Measurements from ENCODE around the gene WNT3. TPM values are rescaled to one million over a fixed set of nuclear protein-coding genes. Genes with fewer than 3 reads are reported as not detected.

The WNT3 gene
- total RNA-seq, 2 experiments from 2014 or later, result 4.9 to 5.1 TPM

- no peak for DNase-seq (ENCODE audit: low spot score)
- Histone ChIP-seq H3K4me1 (ENCODE audit: insufficient read depth, low read length, poor library complexity, severe bottlenecking) (no peaks in the 10 kb centered on the region), H3K9me3 (ENCODE audit: low read length) (no peaks in the 10 kb centered on the region), H3K79me2 (ENCODE audit: insufficient read depth, low read depth, low read length) (no peaks in the 10 kb centered on the region), H3K36me3 (ENCODE audit: insufficient read depth, low read length) (no peaks in the 10 kb centered on the region), H3K9me2 (ENCODE audit: insufficient read depth, low read length) (no peaks in the 10 kb centered on the region), H2AFZ (ENCODE audit: low read length) (no peak overlapping the region), H3K4me2 (ENCODE audit: low read length) (no peak overlapping the region), H3K4me3 (ENCODE audit: low read depth, low read length, poor library complexity, severe bottlenecking) (no peak overlapping the region), H3K27ac (ENCODE audit: low read depth, low read length, poor library complexity, severe bottlenecking) (no peak overlapping the region), H4K20me1 (ENCODE audit: insufficient read depth, low read length) (no peaks in the 10 kb centered on the region)
- BruUV-seq (replicated peaks), result no TSS peak
- intact Hi-C loops (cut with micrococcal nuclease; ENCODE audit: unreplicated experiment), result no loop called here
- no peak for TF ChIP-seq EZH2phosphoT487 (IDR thresholded peaks at IDR 0.05; ENCODE audit: borderline replicate concordance, low read depth, low read length)
- TF ChIP-seq, protein P1, sequence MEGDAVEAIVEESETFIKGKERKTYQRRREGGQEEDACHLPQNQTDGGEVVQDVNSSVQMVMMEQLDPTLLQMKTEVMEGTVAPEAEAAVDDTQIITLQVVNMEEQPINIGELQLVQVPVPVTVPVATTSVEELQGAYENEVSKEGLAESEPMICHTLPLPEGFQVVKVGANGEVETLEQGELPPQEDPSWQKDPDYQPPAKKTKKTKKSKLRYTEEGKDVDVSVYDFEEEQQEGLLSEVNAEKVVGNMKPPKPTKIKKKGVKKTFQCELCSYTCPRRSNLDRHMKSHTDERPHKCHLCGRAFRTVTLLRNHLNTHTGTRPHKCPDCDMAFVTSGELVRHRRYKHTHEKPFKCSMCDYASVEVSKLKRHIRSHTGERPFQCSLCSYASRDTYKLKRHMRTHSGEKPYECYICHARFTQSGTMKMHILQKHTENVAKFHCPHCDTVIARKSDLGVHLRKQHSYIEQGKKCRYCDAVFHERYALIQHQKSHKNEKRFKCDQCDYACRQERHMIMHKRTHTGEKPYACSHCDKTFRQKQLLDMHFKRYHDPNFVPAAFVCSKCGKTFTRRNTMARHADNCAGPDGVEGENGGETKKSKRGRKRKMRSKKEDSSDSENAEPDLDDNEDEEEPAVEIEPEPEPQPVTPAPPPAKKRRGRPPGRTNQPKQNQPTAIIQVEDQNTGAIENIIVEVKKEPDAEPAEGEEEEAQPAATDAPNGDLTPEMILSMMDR (conservative IDR thresholded peaks at IDR 0.05; ENCODE audit: low read length), result no peak
- CTCF ChIA-PET (ENCODE audit: unreplicated experiment), result no interaction called here
- POLR2A ChIA-PET, result no interaction called here
Observed at GRCh38 chr17:46859996-46860395, 41.5 kb upstream of the WNT3 start.

DNA sequence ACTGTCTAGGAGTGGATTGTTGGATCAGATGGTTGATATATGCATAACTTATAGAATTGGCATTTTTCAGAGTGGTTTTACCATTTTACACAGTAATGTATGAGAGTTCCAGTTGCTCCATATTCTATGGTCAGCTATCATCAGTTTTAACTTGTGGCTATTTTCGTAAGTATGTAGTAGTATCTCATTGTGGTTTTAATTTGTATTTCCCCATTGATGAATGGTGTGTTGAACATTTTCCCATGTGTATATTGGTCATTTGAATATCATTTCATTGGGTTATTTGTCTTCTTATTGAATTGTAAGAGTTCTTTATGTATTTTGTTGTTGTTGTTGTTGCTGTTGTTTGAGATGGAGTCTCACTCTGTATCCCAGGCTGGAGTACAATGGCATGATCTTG lies 39.1 kb upstream of the WNT3 start:
- TF ChIP-seq EZH2phosphoT487 (IDR thresholded peaks at IDR 0.05; ENCODE audit: borderline replicate concordance, low read depth, low read length), result no peak
- TF ChIP-seq, protein P1 (conservative IDR thresholded peaks at IDR 0.05; ENCODE audit: low read length), result no peak
- H3K4me1 ChIP-seq (ENCODE audit: insufficient read depth, low read length, poor library complexity, severe bottlenecking), result no peaks in the 10 kb centered on the region
- POLR2A ChIA-PET, result interaction anchor here (0.6 kb wide), 1 partner anchor 1285 kb away, joined by 3 read pairs; no protein-coding TSS in a partner anchor

DNA sequence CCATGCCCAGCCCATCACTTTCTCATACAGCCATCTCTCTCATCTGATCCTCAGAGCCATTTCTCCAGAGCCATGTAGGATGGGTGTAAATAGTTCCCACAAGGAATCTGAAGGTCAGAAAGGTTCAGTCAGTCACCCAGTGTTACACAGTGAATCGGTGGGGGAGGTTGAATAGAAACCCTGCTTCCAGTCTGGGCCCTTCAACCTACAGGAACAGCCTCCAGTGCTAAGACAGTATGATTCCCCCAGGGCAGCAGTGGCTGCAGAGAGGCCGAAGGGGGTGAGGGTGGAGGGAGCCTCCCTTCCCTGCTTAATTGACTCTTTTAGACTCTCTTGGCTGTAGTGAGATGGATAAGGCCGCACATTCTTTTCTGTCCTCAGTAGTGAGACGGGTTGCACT lies 36.5 kb upstream of the WNT3 start:
- ChIA-PET CTCF (ENCODE audit: unreplicated experiment) (no interaction called here), POLR2A (no interaction called here)
- no peak overlapping the region for H3K4me2 ChIP-seq (ENCODE audit: low read length)
- H3K79me2 ChIP-seq (ENCODE audit: insufficient read depth, low read depth, low read length), result no peaks in the 10 kb centered on the region
- H3K36me3 ChIP-seq (ENCODE audit: insufficient read depth, low read length), result no peaks in the 10 kb centered on the region
- intact Hi-C loops (cut with micrococcal nuclease; ENCODE audit: unreplicated experiment), result no loop called here
- H2AFZ ChIP-seq (ENCODE audit: low read length), result no peak overlapping the region
- H3K9me2 ChIP-seq (ENCODE audit: insufficient read depth, low read length), result no peaks in the 10 kb centered on the region
- H3K4me1 ChIP-seq (ENCODE audit: insufficient read depth, low read length, poor library complexity, severe bottlenecking), result no peaks in the 10 kb centered on the region
- no peak overlapping the region for H3K4me3 ChIP-seq (ENCODE audit: low read depth, low read length, poor library complexity, severe bottlenecking)
- H3K27ac ChIP-seq (ENCODE audit: low read depth, low read length, poor library complexity, severe bottlenecking), result no peak overlapping the region
- TF ChIP-seq, protein P1 (conservative IDR thresholded peaks at IDR 0.05; ENCODE audit: low read length), result no peak
- no peak for TF ChIP-seq EZH2phosphoT487 (IDR thresholded peaks at IDR 0.05; ENCODE audit: borderline replicate concordance, low read depth, low read length)
- no TSS peak for BruUV-seq (replicated peaks)
- no peaks in the 10 kb centered on the region for H3K9me3 ChIP-seq (ENCODE audit: low read length)
- no peak for DNase-seq (ENCODE audit: low spot score)
- no peaks in the 10 kb centered on the region for H4K20me1 ChIP-seq (ENCODE audit: insufficient read depth, low read length)

More for the DNA sequence above, 39.1 kb upstream of the WNT3 start:
- no peaks in the 10 kb centered on the region for H3K36me3 ChIP-seq (ENCODE audit: insufficient read depth, low read length)
- H3K9me3 ChIP-seq (ENCODE audit: low read length), result no peaks in the 10 kb centered on the region
- no peak for DNase-seq (ENCODE audit: low spot score)
- H3K4me3 ChIP-seq (ENCODE audit: low read depth, low read length, poor library complexity, severe bottlenecking), result no peak overlapping the region
- no peaks in the 10 kb centered on the region for H3K9me2 ChIP-seq (ENCODE audit: insufficient read depth, low read length)
- H3K4me2 ChIP-seq (ENCODE audit: low read length), result no peak overlapping the region
- no peak overlapping the region for H2AFZ ChIP-seq (ENCODE audit: low read length)
- intact Hi-C loops (cut with micrococcal nuclease; ENCODE audit: unreplicated experiment), result no loop called here
- no TSS peak for BruUV-seq (replicated peaks)
- CTCF ChIA-PET (ENCODE audit: unreplicated experiment), result no interaction called here
- H3K79me2 ChIP-seq (ENCODE audit: insufficient read depth, low read depth, low read length), result no peaks in the 10 kb centered on the region
- no peaks in the 10 kb centered on the region for H4K20me1 ChIP-seq (ENCODE audit: insufficient read depth, low read length)
- no peak overlapping the region for H3K27ac ChIP-seq (ENCODE audit: low read depth, low read length, poor library complexity, severe bottlenecking)
